Osteocyte (in vitro differentiated cells): ENCODE results near the gene S100A3. TPM values are rescaled to one million over a fixed set of nuclear protein-coding genes. Genes with fewer than 3 reads are reported as not detected.

Experiments used
- DNase-seq: peaks from one replicate; pipeline ENCODE4 v3.0.0; 2021; ENCODE audit warnings: mixed read lengths; ENCODE audit not compliant: unreplicated experiment; ENCODE audit errors: extremely low spot score
- H3K27ac Mint-ChIP-seq: one replicate; pipeline ENCODE4 v1.8.0; 2021; ENCODE audit warnings: mild to moderate bottlenecking, mixed read lengths; ENCODE audit not compliant: unreplicated experiment
- H3K27me3 Mint-ChIP-seq: one replicate; pipeline ENCODE4 v1.8.0; 2021; ENCODE audit warnings: mixed read lengths; ENCODE audit not compliant: unreplicated experiment
- H3K36me3 Mint-ChIP-seq: one replicate; pipeline ENCODE4 v1.8.0; 2021; ENCODE audit warnings: mixed read lengths; ENCODE audit not compliant: unreplicated experiment
- H3K4me1 Mint-ChIP-seq: one replicate; pipeline ENCODE4 v1.8.0; 2021; ENCODE audit warnings: mixed read lengths; ENCODE audit not compliant: unreplicated experiment
- H3K4me3 Mint-ChIP-seq: one replicate; pipeline ENCODE4 v1.8.0; 2021; ENCODE audit warnings: mild to moderate bottlenecking, moderate library complexity, mixed read lengths; ENCODE audit not compliant: unreplicated experiment
- H3K9me3 Mint-ChIP-seq: one replicate; pipeline ENCODE4 v1.8.0; 2021; ENCODE audit warnings: mixed read lengths; ENCODE audit not compliant: unreplicated experiment
- CTCF ChIP-seq: fragments of 200-600 bp; sonication (generic); IDR thresholded peaks from 2 replicates; pipeline ENCODE4 v1.5.0; 2021; ENCODE audit warnings: antibody characterized with exemption, mild to moderate bottlenecking, moderate library complexity
- long read RNA-seq: library from polyadenylated mRNA; unstranded; transcript quantifications from one replicate; pipeline ENCODE4 v2.0.0, GENCODE V29; 2021
- total RNA-seq: library from RNA; stranded (reverse); gene quantifications from 2 replicates; pipeline ENCODE4 v1.2.1, GENCODE V29; 2021

Gene S100A3
- total RNA-seq, result 5.7 and 7.5 TPM in 2 replicates
- long read RNA-seq, partial matches to known transcripts, result 0 of 1 reads
- long read RNA-seq, other reads (novel, unspliced or antisense), result 0 of 1 reads

- TF ChIP-seq CTCF, result no peak
- Mint-ChIP-seq H3K27ac (peak within 1 kb of the TSS; percentile 95), H3K4me3 (no peak within 1 kb of the TSS), H3K27me3 (no peaks in the 10 kb centered on the region), H3K4me1 (peaks cover 84% of the 10 kb centered on the region), H3K9me3 (no peaks in the 10 kb centered on the region), H3K36me3 (no peaks in the 10 kb centered on the region)
- peak; percentile 93 for DNase-seq
Observed at GRCh38 chr1:153548722-153549688, at the start of gene S100A3. Gene S100A3 (minus strand): TSS chr1:153549258. CDS start chr1:153548485, 773 bp downstream.

GRCh38 chr1:153598309-153599172, 49.5 kb upstream of the S100A3 start:
- Mint-ChIP-seq H3K9me3 (no peaks in the 10 kb centered on the region), H3K36me3 (no peaks in the 10 kb centered on the region), H3K4me3 (no peak overlapping the region), H3K27me3 (no peaks in the 10 kb centered on the region), H3K27ac (peak overlapping the region; percentile 69), H3K4me1 (peaks cover 16% of the 10 kb centered on the region)
- no peak for DNase-seq
- TF ChIP-seq CTCF, result no peak

- peaks cover 18% of the 10 kb centered on the region for H3K4me1 Mint-ChIP-seq
- no peak for DNase-seq
- H3K36me3 Mint-ChIP-seq, result no peaks in the 10 kb centered on the region
- no peak overlapping the region for H3K27ac Mint-ChIP-seq
- no peak overlapping the region for H3K4me3 Mint-ChIP-seq
- no peaks in the 10 kb centered on the region for H3K27me3 Mint-ChIP-seq
- H3K9me3 Mint-ChIP-seq, result no peaks in the 10 kb centered on the region
- no peak for TF ChIP-seq CTCF
Observed at GRCh38 chr1:153597206-153597605, 48.1 kb upstream of the S100A3 start.

- peaks cover 5% of the 10 kb centered on the region for H3K4me1 Mint-ChIP-seq
- H3K36me3 Mint-ChIP-seq, result no peaks in the 10 kb centered on the region
- H3K9me3 Mint-ChIP-seq, result no peaks in the 10 kb centered on the region
- no peak overlapping the region for H3K27ac Mint-ChIP-seq
- DNase-seq, result no peak
- TF ChIP-seq CTCF, result no peak
- H3K4me3 Mint-ChIP-seq, result no peak overlapping the region
- H3K27me3 Mint-ChIP-seq, result no peaks in the 10 kb centered on the region
Observed at GRCh38 chr1:153592748-153593147, 43.7 kb upstream of the S100A3 start.
